MM.1S (cell line): ENCODE data around the gene ZSCAN21.

Experiments used
- DNase-seq: peaks from one replicate; pipeline ENCODE4 v3.0.0-alpha.2; 2015
- H2AFZ ChIP-seq: fragments of 300-600 bp; sonication (generic); 2 replicates; pipeline ENCODE4 v1.6.0; 2016; ENCODE audit warnings: antibody characterized with exemption, low read length
- H3F3A ChIP-seq: fragments of 300-600 bp; sonication (generic); 2 replicates; pipeline ENCODE4 v1.6.1; 2016; ENCODE audit warnings: mild to moderate bottlenecking, antibody characterized with exemption, low read length, moderate library complexity, mixed read lengths; ENCODE audit not compliant: insufficient read depth
- H3K27ac ChIP-seq: fragments of 300-600 bp; sonication (generic); 2 replicates; pipeline ENCODE4 v1.5.1; 2016; ENCODE audit warnings: mild to moderate bottlenecking, low read length
- H3K27me3 ChIP-seq: fragments of 300-600 bp; sonication (generic); replicated peaks from 2 replicates; pipeline ENCODE4 v1.6.0; 2016; ENCODE audit warnings: low read length; ENCODE audit not compliant: insufficient read depth
- H3K36me3 ChIP-seq: fragments of 300-600 bp; sonication (generic); replicated peaks from 2 replicates; pipeline ENCODE4 v1.6.1; 2016; ENCODE audit warnings: mild to moderate bottlenecking, low read length, mixed read lengths; ENCODE audit not compliant: insufficient read depth
- H3K4me1 ChIP-seq: fragments of 300-600 bp; sonication (generic); 2 replicates; pipeline ENCODE4 v1.6.1; 2016; ENCODE audit warnings: low read length, mixed read lengths
- H3K4me2 ChIP-seq: fragments of 300-600 bp; sonication (generic); 2 replicates; pipeline ENCODE4 v1.6.0; 2016; ENCODE audit warnings: low read depth, low read length
- H3K4me3 ChIP-seq: fragments of 300-600 bp; sonication (generic); 2 replicates; pipeline ENCODE4 v1.5.1; 2016; ENCODE audit warnings: low read length, mixed read lengths
- H3K79me2 ChIP-seq: fragments of 300-600 bp; sonication (generic); 2 replicates; pipeline ENCODE4 v1.6.1; 2016; ENCODE audit warnings: mixed run types, low read length, mixed read lengths
- H3K9ac ChIP-seq: fragments of 300-600 bp; sonication (generic); 2 replicates; pipeline ENCODE4 v1.6.1; 2016; ENCODE audit warnings: low read length, mixed read lengths
- H3K9me2 ChIP-seq: fragments of 300-600 bp; sonication (generic); replicated peaks from 2 replicates; pipeline ENCODE4 v1.6.1; 2016; ENCODE audit warnings: mild to moderate bottlenecking, low read length, mixed read lengths; ENCODE audit not compliant: insufficient read depth
- H3K9me3 ChIP-seq: fragments of 300-600 bp; sonication (generic); replicated peaks from 2 replicates; pipeline ENCODE4 v1.6.1; 2016; ENCODE audit warnings: mild to moderate bottlenecking, low read length, mixed read lengths; ENCODE audit not compliant: insufficient read depth
- H4K20me1 ChIP-seq: fragments of 300-600 bp; sonication (generic); 2 replicates; pipeline ENCODE4 v1.6.1; 2016; ENCODE audit warnings: mild to moderate bottlenecking, low read length, moderate library complexity, mixed read lengths; ENCODE audit not compliant: insufficient read depth
- EZH2 ChIP-seq: fragments of 300-600 bp; sonication (generic); optimal IDR thresholded peaks from 2 replicates; pipeline ENCODE3; 2017; ENCODE audit warnings: low read depth, mild to moderate bottlenecking, antibody characterized with exemption, low read length, mixed read lengths
- EZH2phosphoT487 ChIP-seq: fragments of 300-600 bp; sonication (generic); IDR thresholded peaks from 2 replicates; pipeline ENCODE4 v1.6.1; 2018; ENCODE audit warnings: antibody characterized with exemption, low read length
- TF ChIP-seq, protein P1 (sequence below): fragments of 300-600 bp; sonication (generic); IDR thresholded peaks from 2 replicates; pipeline ENCODE4 v1.5.1; 2016; ENCODE audit warnings: antibody characterized with exemption, low read length, mixed read lengths

Gene ZSCAN21

DNA sequence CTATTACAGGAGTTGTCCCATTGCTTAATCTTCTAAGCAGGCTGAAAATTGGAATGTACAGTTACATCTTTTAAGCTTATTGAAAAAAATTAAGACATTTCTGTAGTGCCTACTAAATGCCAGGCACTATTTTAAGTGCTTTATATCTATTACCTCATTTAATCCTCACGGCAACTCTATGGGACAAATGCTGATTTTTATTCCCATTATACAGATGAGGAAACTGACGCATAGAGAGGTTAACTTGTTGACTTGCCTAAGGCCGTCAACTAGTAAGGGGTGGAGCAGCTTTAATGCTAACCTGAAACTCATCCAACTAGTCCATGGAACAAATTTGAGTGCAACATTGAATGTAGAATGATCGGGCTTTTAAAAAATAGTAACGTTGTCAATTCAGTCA is 31.7 kb upstream of the ZSCAN21 start:
- Histone ChIP-seq H3K36me3 (no peaks in the 10 kb centered on the region; the same call in 1 of the 2 replicates), H3K9me2 (no peaks in the 10 kb centered on the region), H3K27me3 (no peaks in the 10 kb centered on the region), H3K4me3 (no peak overlapping the region), H3K9ac (no peak overlapping the region), H3K4me1 (peaks cover 6% of the 10 kb centered on the region; the same call in 1 of the 2 replicates), H3F3A (no peaks in the 10 kb centered on the region), H3K79me2 (peaks cover 65% of the 10 kb centered on the region), H2AFZ (no peak overlapping the region), H3K9me3 (no peaks in the 10 kb centered on the region), H3K27ac (no peak overlapping the region), H4K20me1 (no peaks in the 10 kb centered on the region), H3K4me2 (no peak overlapping the region)
- TF ChIP-seq EZH2 = no peak
- no peak for DNase-seq

DNA sequence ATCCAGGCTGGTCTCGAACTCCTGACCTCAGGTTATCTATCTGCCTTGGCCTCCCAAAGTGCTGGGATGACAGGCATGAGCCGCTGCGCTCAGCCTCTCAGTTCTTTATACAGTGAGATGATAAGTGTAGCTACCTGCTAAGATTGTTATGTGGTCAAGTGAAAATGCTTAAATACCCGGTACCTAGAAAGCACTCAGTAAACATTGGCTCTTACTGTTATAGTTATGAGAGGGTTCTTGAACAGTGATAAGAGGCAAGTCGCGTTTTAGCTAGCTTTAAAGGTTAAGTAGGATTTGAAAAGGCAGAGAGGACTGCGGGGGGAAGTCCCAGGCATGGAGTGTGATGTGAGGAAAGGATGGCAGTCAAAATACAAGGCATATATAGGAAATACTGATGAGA is 29.7 kb upstream of the ZSCAN21 start:
- Histone ChIP-seq H3K4me3 (no peak overlapping the region), H2AFZ (no peak overlapping the region), H3K9me2 (no peaks in the 10 kb centered on the region), H3K9me3 (no peaks in the 10 kb centered on the region), H3K4me2 (no peak overlapping the region), H3K4me1 (peaks cover 6% of the 10 kb centered on the region; the same call in 1 of the 2 replicates), H3K27me3 (no peaks in the 10 kb centered on the region), H3K27ac (no peak overlapping the region), H3K36me3 (no peaks in the 10 kb centered on the region; the same call in none of the 2 replicates), H4K20me1 (no peaks in the 10 kb centered on the region), H3K9ac (no peak overlapping the region), H3K79me2 (peaks cover 68% of the 10 kb centered on the region), H3F3A (no peaks in the 10 kb centered on the region)
- DNase-seq = no peak
- TF ChIP-seq, protein P1, sequence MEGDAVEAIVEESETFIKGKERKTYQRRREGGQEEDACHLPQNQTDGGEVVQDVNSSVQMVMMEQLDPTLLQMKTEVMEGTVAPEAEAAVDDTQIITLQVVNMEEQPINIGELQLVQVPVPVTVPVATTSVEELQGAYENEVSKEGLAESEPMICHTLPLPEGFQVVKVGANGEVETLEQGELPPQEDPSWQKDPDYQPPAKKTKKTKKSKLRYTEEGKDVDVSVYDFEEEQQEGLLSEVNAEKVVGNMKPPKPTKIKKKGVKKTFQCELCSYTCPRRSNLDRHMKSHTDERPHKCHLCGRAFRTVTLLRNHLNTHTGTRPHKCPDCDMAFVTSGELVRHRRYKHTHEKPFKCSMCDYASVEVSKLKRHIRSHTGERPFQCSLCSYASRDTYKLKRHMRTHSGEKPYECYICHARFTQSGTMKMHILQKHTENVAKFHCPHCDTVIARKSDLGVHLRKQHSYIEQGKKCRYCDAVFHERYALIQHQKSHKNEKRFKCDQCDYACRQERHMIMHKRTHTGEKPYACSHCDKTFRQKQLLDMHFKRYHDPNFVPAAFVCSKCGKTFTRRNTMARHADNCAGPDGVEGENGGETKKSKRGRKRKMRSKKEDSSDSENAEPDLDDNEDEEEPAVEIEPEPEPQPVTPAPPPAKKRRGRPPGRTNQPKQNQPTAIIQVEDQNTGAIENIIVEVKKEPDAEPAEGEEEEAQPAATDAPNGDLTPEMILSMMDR = no peak
- no peak for TF ChIP-seq EZH2phosphoT487
- no peak for TF ChIP-seq EZH2

DNA sequence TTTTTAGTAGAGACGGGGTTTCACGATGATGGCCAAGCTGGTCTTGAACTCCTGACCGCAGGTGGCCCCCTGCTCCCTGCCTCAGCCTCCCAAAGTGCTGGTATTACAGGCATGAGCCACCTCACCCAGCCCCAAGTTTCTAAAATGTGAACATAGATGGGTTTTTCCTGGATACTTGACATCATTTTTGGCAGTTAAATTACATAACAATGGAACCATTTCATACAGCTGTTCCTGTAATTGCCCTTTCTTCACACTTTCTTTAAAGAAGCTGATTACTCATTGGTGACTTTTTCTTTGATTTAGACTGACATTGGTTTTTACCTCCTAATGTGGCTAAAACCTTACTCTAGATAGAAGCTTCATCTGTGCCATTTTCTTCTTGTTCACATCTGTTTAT is 28.3 kb upstream of the ZSCAN21 start:
- H3K4me3 ChIP-seq = no peak overlapping the region
- TF ChIP-seq EZH2phosphoT487 = no peak
- TF ChIP-seq, protein P1 = no peak
- TF ChIP-seq EZH2 = no peak
- no peaks in the 10 kb centered on the region for H3K27me3 ChIP-seq
- H4K20me1 ChIP-seq = no peaks in the 10 kb centered on the region
- no peak for DNase-seq
- H3K27ac ChIP-seq = no peak overlapping the region
- H3K4me1 ChIP-seq = peaks cover 6% of the 10 kb centered on the region; the same call in 1 of the 2 replicates
- H3K9me3 ChIP-seq = no peaks in the 10 kb centered on the region
- no peak overlapping the region for H2AFZ ChIP-seq
- no peaks in the 10 kb centered on the region; the same call in none of the 2 replicates for H3K36me3 ChIP-seq
- peaks cover 59% of the 10 kb centered on the region for H3K79me2 ChIP-seq
- H3K4me2 ChIP-seq = no peak overlapping the region
- H3K9ac ChIP-seq = no peak overlapping the region
- no peaks in the 10 kb centered on the region for H3K9me2 ChIP-seq
- no peaks in the 10 kb centered on the region for H3F3A ChIP-seq

DNA sequence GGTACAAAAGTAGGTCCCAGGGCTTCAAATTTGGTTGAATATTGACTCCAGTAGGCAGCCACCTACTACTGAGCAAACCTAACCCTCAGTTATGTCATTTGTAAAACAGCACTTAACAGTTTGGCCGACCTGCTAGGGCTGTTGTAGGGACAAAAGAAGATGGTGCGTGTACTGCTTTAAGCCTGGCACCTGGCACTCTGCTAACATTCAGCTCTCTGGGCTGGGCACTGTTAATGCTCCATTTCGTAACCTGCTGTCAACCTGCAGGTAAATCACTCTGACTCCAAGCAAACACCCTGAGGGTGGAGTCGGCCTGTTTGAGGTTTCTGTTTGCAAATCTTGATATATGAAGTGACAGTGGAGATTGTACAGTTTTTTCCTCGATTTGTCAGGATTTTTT is 27.0 kb upstream of the ZSCAN21 start:
- H3K4me2 ChIP-seq = no peak overlapping the region
- H3K27ac ChIP-seq = no peak overlapping the region
- H4K20me1 ChIP-seq = no peaks in the 10 kb centered on the region
- no peaks in the 10 kb centered on the region; the same call in 1 of the 2 replicates for H3K36me3 ChIP-seq
- no peak for DNase-seq
- H3K27me3 ChIP-seq = no peaks in the 10 kb centered on the region
- H2AFZ ChIP-seq = no peak overlapping the region
- TF ChIP-seq, protein P1 = no peak
- TF ChIP-seq EZH2phosphoT487 (no peak), EZH2 (no peak)
- no peaks in the 10 kb centered on the region for H3K9me2 ChIP-seq
- H3F3A ChIP-seq = no peaks in the 10 kb centered on the region
- no peak overlapping the region for H3K4me3 ChIP-seq
- H3K9ac ChIP-seq = no peak overlapping the region
- no peaks in the 10 kb centered on the region for H3K9me3 ChIP-seq
- H3K79me2 ChIP-seq = peaks cover 46% of the 10 kb centered on the region
- no peaks in the 10 kb centered on the region for H3K4me1 ChIP-seq
